SK-N-SH treated with all-trans-retinoic acid at 6 μM for 48 hours (cell line): Measurements from ENCODE around the gene PTTG1IP2.

ENCODE experiments used
- ATAC-seq: fragments of 200-7000 bp; cut with Tn5 transposase; 3 replicates; pipeline ENCODE4 v1.9.1; 2020; ENCODE audit warnings: mild to moderate bottlenecking, moderate library complexity
- ARNTL ChIP-seq: fragments of 450-650 bp; formaldehyde crosslinking; IDR thresholded peaks from 2 replicates; pipeline ENCODE4 v1.5.0; 2020; ENCODE audit warnings: low read depth, mild to moderate bottlenecking, moderate library complexity, borderline replicate concordance
- BACH2 ChIP-seq: fragments of 250-450 bp; sonication (Bioruptor Pico); IDR thresholded peaks from 2 replicates; pipeline ENCODE4 v1.9.0; 2021; ENCODE audit warnings: mild to moderate bottlenecking, borderline replicate concordance
- CREB5 ChIP-seq: fragments of 250-450 bp; sonication (Bioruptor Pico); IDR thresholded peaks from 2 replicates; pipeline ENCODE4 v1.5.1; 2020; ENCODE audit warnings: low read depth, mild to moderate bottlenecking, moderate library complexity
- CSDC2 ChIP-seq: fragments of 250-450 bp; sonication (Bioruptor Pico); IDR thresholded peaks from 2 replicates; pipeline ENCODE4 v1.5.0; 2020; ENCODE audit warnings: mild to moderate bottlenecking, moderate library complexity
- CSRNP3 ChIP-seq: fragments of 250-450 bp; sonication (Bioruptor Pico); IDR thresholded peaks from 2 replicates; pipeline ENCODE4 v1.5.1; 2021; ENCODE audit warnings: mild to moderate bottlenecking, moderate library complexity
- ESRRG ChIP-seq: fragments of 250-450 bp; sonication (Bioruptor Pico); IDR thresholded peaks from 2 replicates; pipeline ENCODE4 v1.6.1; 2021; ENCODE audit warnings: mild to moderate bottlenecking
- GLIS3 ChIP-seq: fragments of 250-450 bp; sonication (Bioruptor Pico); IDR thresholded peaks from 2 replicates; pipeline ENCODE4 v1.5.0; 2020; ENCODE audit warnings: mild to moderate bottlenecking, moderate library complexity
- ISL1 ChIP-seq: fragments of 250-450 bp; sonication (Bioruptor Pico); IDR thresholded peaks from 2 replicates; pipeline ENCODE4 v2.1.2; 2022; ENCODE audit warnings: mild to moderate bottlenecking, moderate library complexity
- OSR1 ChIP-seq: fragments of 250-450 bp; sonication (Bioruptor Pico); IDR thresholded peaks from 2 replicates; pipeline ENCODE4 v1.8.0; 2022; ENCODE audit warnings: moderate library complexity, mild to moderate bottlenecking, inconsistent platforms
- PATZ1 ChIP-seq: fragments of 250-450 bp; sonication (Bioruptor Pico); IDR thresholded peaks from 2 replicates; pipeline ENCODE4 v1.8.0; 2020; ENCODE audit warnings: mild to moderate bottlenecking, moderate library complexity, borderline replicate concordance
- POU6F1 ChIP-seq: fragments of 250-450 bp; sonication (Bioruptor Pico); IDR thresholded peaks from 2 replicates; pipeline ENCODE4 v1.8.0; 2021; ENCODE audit warnings: low read depth, mild to moderate bottlenecking, moderate library complexity, borderline replicate concordance
- PPARA ChIP-seq: fragments of 250-450 bp; sonication (Bioruptor Pico); IDR thresholded peaks from 2 replicates; pipeline ENCODE4 v1.5.0; 2020; ENCODE audit warnings: mild to moderate bottlenecking, borderline replicate concordance
- RARB ChIP-seq: fragments of 250-450 bp; sonication (Bioruptor Pico); IDR thresholded peaks from 2 replicates; pipeline ENCODE4 v1.8.0; 2021; ENCODE audit warnings: mild to moderate bottlenecking, moderate library complexity
- SNAI2 ChIP-seq: fragments of 250-450 bp; sonication (Bioruptor Pico); IDR thresholded peaks from 2 replicates; pipeline ENCODE4 v1.5.0; 2020; ENCODE audit warnings: mild to moderate bottlenecking, moderate library complexity
- TCF4 ChIP-seq: fragments of 250-450 bp; sonication (Bioruptor Pico); IDR thresholded peaks from 2 replicates; pipeline ENCODE4 v1.8.0; 2021; ENCODE audit warnings: mild to moderate bottlenecking, moderate library complexity, borderline replicate concordance
- TOX ChIP-seq: fragments of 250-450 bp; sonication (Bioruptor Pico); IDR thresholded peaks from 2 replicates; pipeline ENCODE4 v1.8.0; 2021; ENCODE audit warnings: mild to moderate bottlenecking, moderate library complexity, borderline replicate concordance
- TSHZ2 ChIP-seq: fragments of 250-450 bp; sonication (Bioruptor Pico); IDR thresholded peaks from 2 replicates; pipeline ENCODE4 v1.5.0; 2020; ENCODE audit warnings: mild to moderate bottlenecking, moderate library complexity
- ZC3H10 ChIP-seq: fragments of 250-450 bp; sonication (Bioruptor Pico); IDR thresholded peaks from 2 replicates; pipeline ENCODE4 v1.5.1; 2021; ENCODE audit warnings: mild to moderate bottlenecking, moderate library complexity
- ZFP3 ChIP-seq: fragments of 250-450 bp; sonication (Bioruptor Pico); IDR thresholded peaks from 2 replicates; pipeline ENCODE4 v1.5.0; 2020; ENCODE audit warnings: mild to moderate bottlenecking, moderate library complexity
- ZFP30 ChIP-seq: fragments of 450-650 bp; formaldehyde crosslinking; IDR thresholded peaks from 2 replicates; pipeline ENCODE4 v1.5.0; 2022; ENCODE audit warnings: mild to moderate bottlenecking, moderate library complexity
- ZNF565 ChIP-seq: fragments of 450-650 bp; formaldehyde crosslinking; conservative IDR thresholded peaks from 2 replicates; pipeline ENCODE4 v1.5.0; 2020; ENCODE audit warnings: low read depth, mild to moderate bottlenecking, moderate library complexity
- ZNF70 ChIP-seq: fragments of 450-650 bp; formaldehyde crosslinking; IDR thresholded peaks from 2 replicates; pipeline ENCODE4 v1.5.0; 2020; ENCODE audit warnings: mild to moderate bottlenecking, moderate library complexity
- ZNF8 ChIP-seq: fragments of 450-650 bp; formaldehyde crosslinking; IDR thresholded peaks from 2 replicates; pipeline ENCODE4 v1.5.0; 2020; ENCODE audit warnings: mild to moderate bottlenecking, moderate library complexity

PTTG1IP2 gene

GRCh38 chr7:90488220-90488619 is 18.8 kb downstream of the PTTG1IP2 start:
- no peak for ATAC-seq

GRCh38 chr7:90492250-90492649 is 22.8 kb downstream of the PTTG1IP2 start:
- TF ChIP-seq ZNF70 (CRISPR knock-in tag) (no peak), PPARA (CRISPR knock-in tag) (no peak), TSHZ2 (CRISPR knock-in tag) (no peak), SNAI2 (CRISPR knock-in tag) (no peak), ARNTL (CRISPR knock-in tag) (no peak), ZC3H10 (CRISPR knock-in tag) (no peak), RARB (no peak), ZFP3 (no peak), PATZ1 (CRISPR knock-in tag) (no peak), ZFP30 (no peak), ESRRG (CRISPR knock-in tag) (no peak), BACH2 (CRISPR knock-in tag) (no peak), GLIS3 (CRISPR knock-in tag) (no peak), OSR1 (CRISPR knock-in tag) (no peak), CREB5 (CRISPR knock-in tag) (no peak), ZNF8 (CRISPR knock-in tag) (no peak), TOX (CRISPR knock-in tag) (no peak), ISL1 (no peak)
- no peak for ATAC-seq

More at GRCh38 chr7:90488220-90488619, 18.8 kb downstream of the PTTG1IP2 start:
- TF ChIP-seq ISL1 = peak; percentile 33; the same call in 1 of the 2 replicates
- TF ChIP-seq ESRRG (CRISPR knock-in tag) = no peak

GRCh38 chr7:90495241-90495640 is 25.8 kb downstream of the PTTG1IP2 start:
- ATAC-seq = no peak

GRCh38 chr7:90502539-90502938 is 33.1 kb downstream of the PTTG1IP2 start:
- ATAC-seq = no peak
- TF ChIP-seq TOX (CRISPR knock-in tag) (no peak), ISL1 (no peak), PATZ1 (CRISPR knock-in tag) (no peak), CSDC2 (CRISPR knock-in tag) (no peak), TCF4 (no peak), CREB5 (CRISPR knock-in tag) (no peak), PPARA (CRISPR knock-in tag) (no peak), GLIS3 (CRISPR knock-in tag) (no peak), ZNF70 (CRISPR knock-in tag) (no peak), ESRRG (CRISPR knock-in tag) (no peak), BACH2 (CRISPR knock-in tag) (no peak), SNAI2 (CRISPR knock-in tag) (no peak), ZNF565 (CRISPR knock-in tag) (no peak), ZC3H10 (CRISPR knock-in tag) (no peak), POU6F1 (CRISPR knock-in tag) (no peak), ZFP30 (no peak), RARB (no peak), CSRNP3 (no peak)

More at GRCh38 chr7:90495241-90495640, 25.8 kb downstream of the PTTG1IP2 start:
- TF ChIP-seq ZFP3 = no peak
- TF ChIP-seq ISL1 = no peak
- no peak for TF ChIP-seq RARB
- no peak for TF ChIP-seq CSDC2 (CRISPR knock-in tag)
- no peak for TF ChIP-seq OSR1 (CRISPR knock-in tag)
- no peak for TF ChIP-seq TCF4
- TF ChIP-seq TOX (CRISPR knock-in tag) = no peak
- TF ChIP-seq, all 23 proteins: peak for 0
